Karpas-422 (cell line): ENCODE measurements around the gene PRRC1. TPM values are rescaled to one million over a fixed set of nuclear protein-coding genes. Genes with fewer than 3 reads are reported as not detected.

Experiments used
- DNase-seq: peaks from one replicate; pipeline ENCODE4 v3.0.0-alpha.2; 2015
- H2AFZ ChIP-seq: fragments of 200-600 bp; sonication (generic); 2 replicates; pipeline ENCODE4 v1.6.1; 2014; ENCODE audit warnings: antibody characterized with exemption, low read length, mixed read lengths
- H3K27ac ChIP-seq: fragments of 200-600 bp; sonication (generic); 2 replicates; pipeline ENCODE4 v1.5.1; 2014; ENCODE audit warnings: mild to moderate bottlenecking, low read length, moderate library complexity
- H3K27me3 ChIP-seq: fragments of 200-600 bp; sonication (generic); 2 replicates; pipeline ENCODE4 v1.6.1; 2014; ENCODE audit warnings: low read length, mixed read lengths
- H3K36me3 ChIP-seq: fragments of 200-600 bp; sonication (generic); 2 replicates; pipeline ENCODE4 v1.6.1; 2014; ENCODE audit warnings: low read length, mixed read lengths; ENCODE audit not compliant: insufficient read depth
- H3K4me1 ChIP-seq: fragments of 200-600 bp; sonication (generic); 2 replicates; pipeline ENCODE4 v1.6.1; 2014; ENCODE audit warnings: mild to moderate bottlenecking, low read length, mixed read lengths
- H3K4me2 ChIP-seq: fragments of 200-600 bp; sonication (generic); 2 replicates; pipeline ENCODE4 v1.6.1; 2014; ENCODE audit warnings: low read length, low read depth, mild to moderate bottlenecking; ENCODE audit not compliant: poor library complexity, severe bottlenecking
- H3K4me3 ChIP-seq: fragments of 200-600 bp; sonication (generic); 2 replicates; pipeline ENCODE4 v1.5.1; 2014; ENCODE audit warnings: mild to moderate bottlenecking, antibody characterized with exemption, low read length, mixed read lengths
- H3K79me2 ChIP-seq: fragments of 200-600 bp; sonication (generic); 2 replicates; pipeline ENCODE4 v1.6.1; 2014; ENCODE audit warnings: mild to moderate bottlenecking, low read length, mixed read lengths
- H3K9ac ChIP-seq: fragments of 200-600 bp; sonication (generic); 2 replicates; pipeline ENCODE4 v1.6.0; 2014; ENCODE audit warnings: low read length
- H3K9me2 ChIP-seq: fragments of 200-600 bp; sonication (generic), shearing (Covaris generic); replicated peaks from 2 replicates; pipeline ENCODE4 v1.6.0; 2014; ENCODE audit warnings: mild to moderate bottlenecking, low read length, moderate library complexity; ENCODE audit not compliant: insufficient read depth
- H3K9me3 ChIP-seq: fragments of 300-700, 200-600 bp; sonication (generic); 2 replicates; pipeline ENCODE4 v1.6.1; 2014; ENCODE audit warnings: low read length, mixed read lengths
- H4K20me1 ChIP-seq: fragments of 200-600 bp; sonication (generic); 2 replicates; pipeline ENCODE4 v1.6.1; 2014; ENCODE audit warnings: mild to moderate bottlenecking, antibody characterized with exemption, low read length, low read depth; ENCODE audit not compliant: insufficient read depth
- total RNA-seq: library from RNA; depleted of rRNA; stranded (reverse); fragments of >200 nt; shearing (Covaris generic); gene quantifications from 2 replicates; pipeline ENCODE4 v1.2.3, GENCODE V29; 2014; ENCODE audit warnings: low replicate concordance; rRNA removed

PRRC1 gene
- total RNA-seq, 1 experiment from 2014 or later, result 68.6 TPM

DNA sequence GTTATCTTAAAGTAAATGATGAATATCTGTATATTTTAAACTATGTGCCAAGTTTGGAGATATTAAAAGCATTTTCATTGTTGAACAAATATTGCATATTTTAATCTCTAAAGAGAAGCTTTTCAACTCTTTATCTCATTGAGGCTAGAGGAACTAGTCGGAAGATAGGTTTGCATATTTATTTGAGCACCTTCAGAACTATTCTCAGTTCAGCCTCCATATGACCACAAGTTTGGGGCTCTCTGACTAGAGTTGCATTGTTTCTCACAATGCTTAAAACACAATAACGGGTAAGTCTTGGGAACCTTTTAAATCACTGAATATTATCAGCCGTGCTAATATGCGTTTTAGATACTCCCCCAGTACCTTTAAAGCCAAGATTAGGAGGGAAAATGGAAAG, 84.2 kb downstream of the PRRC1 start:
- no peak overlapping the region for H3K9ac ChIP-seq
- H3K9me2 ChIP-seq, result no peaks in the 10 kb centered on the region
- H4K20me1 ChIP-seq, result no peaks in the 10 kb centered on the region
- no peak overlapping the region for H3K4me2 ChIP-seq
- H3K4me1 ChIP-seq, result no peaks in the 10 kb centered on the region
- no peaks in the 10 kb centered on the region for H3K79me2 ChIP-seq
- no peak overlapping the region for H3K4me3 ChIP-seq
- no peak for DNase-seq
- no peak overlapping the region for H2AFZ ChIP-seq
- H3K27me3 ChIP-seq, result no peaks in the 10 kb centered on the region
- H3K9me3 ChIP-seq, result no peaks in the 10 kb centered on the region
- H3K27ac ChIP-seq, result no peak overlapping the region
- no peaks in the 10 kb centered on the region for H3K36me3 ChIP-seq

DNA sequence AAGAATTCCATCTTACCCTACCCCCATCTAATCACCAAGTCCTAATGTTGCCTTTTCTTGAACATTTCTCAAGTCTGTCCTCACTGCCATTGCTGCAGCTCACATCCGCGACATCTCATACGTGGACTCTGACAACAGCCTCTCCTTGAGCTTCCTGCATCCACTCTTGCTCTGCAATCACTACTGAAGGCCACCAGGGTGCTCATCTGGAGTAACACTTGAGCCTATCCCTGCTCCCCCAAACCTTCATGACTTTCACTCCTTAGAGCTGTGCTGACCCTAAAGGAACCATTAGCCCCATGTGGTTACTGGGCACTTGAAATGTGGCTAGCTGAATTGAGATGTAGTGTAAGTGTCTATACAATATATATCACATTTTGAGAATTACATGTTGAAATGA, 85.0 kb downstream of the PRRC1 start:
- no peak for DNase-seq
- Histone ChIP-seq H3K79me2 (no peaks in the 10 kb centered on the region), H2AFZ (no peak overlapping the region), H3K36me3 (no peaks in the 10 kb centered on the region), H3K9me2 (no peaks in the 10 kb centered on the region), H3K27me3 (no peaks in the 10 kb centered on the region), H3K4me3 (no peak overlapping the region), H4K20me1 (no peaks in the 10 kb centered on the region), H3K4me1 (no peaks in the 10 kb centered on the region), H3K27ac (no peak overlapping the region), H3K9me3 (no peaks in the 10 kb centered on the region), H3K4me2 (no peak overlapping the region), H3K9ac (no peak overlapping the region)

DNA sequence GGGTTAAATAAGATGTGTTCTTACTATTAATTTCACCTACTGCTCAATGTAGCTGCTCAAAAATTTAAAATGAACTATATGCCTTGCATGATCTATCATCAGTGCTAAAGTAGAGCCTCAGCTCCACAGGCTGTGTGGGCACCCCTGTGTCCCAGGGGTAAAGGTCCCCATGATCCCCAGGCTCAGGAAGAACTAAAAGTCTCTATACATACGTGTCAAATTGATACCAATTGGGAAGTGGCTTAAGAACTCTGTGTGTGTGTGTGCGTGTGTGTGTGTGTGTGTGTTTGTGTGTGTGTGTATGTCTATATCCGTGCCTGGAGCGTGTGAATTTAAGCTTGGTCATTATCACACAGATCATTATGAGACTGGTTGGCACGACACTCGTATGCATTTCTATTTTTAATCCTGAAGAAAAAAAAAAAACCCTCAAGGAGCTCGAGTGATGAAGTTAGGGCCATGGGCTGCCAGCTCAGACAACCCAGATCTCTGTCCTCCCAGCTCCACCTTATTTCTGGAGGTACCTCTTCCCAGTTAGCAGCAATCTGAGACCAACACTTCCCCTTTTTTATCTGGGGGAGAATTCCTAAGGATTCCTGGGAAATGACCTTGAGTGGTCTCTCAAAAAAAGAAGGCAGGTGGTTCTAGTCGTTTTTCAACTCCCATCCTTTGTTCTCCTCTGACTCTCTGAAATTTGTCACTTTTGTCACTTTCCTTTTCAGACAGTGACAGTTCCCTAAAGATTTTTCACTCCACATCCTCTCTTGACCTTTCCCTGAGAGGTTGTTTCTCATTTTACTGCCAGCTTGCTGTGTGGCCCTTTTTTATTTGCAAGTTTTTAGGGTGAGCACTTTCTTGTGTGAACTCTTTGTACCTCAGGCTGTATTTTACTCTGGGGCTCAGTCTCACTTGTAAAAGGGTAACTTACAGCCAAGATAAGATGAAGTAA, 85.7 kb downstream of the PRRC1 start:
- H3K9me3 ChIP-seq, result no peaks in the 10 kb centered on the region
- no peaks in the 10 kb centered on the region for H3K4me1 ChIP-seq
- no peak overlapping the region for H3K9ac ChIP-seq
- no peaks in the 10 kb centered on the region for H3K79me2 ChIP-seq
- no peak overlapping the region for H3K4me3 ChIP-seq
- H3K36me3 ChIP-seq, result no peaks in the 10 kb centered on the region
- no peaks in the 10 kb centered on the region for H4K20me1 ChIP-seq
- no peak overlapping the region for H3K4me2 ChIP-seq
- no peak overlapping the region for H2AFZ ChIP-seq
- no peak for DNase-seq
- no peak overlapping the region for H3K27ac ChIP-seq
- no peaks in the 10 kb centered on the region for H3K27me3 ChIP-seq
- no peaks in the 10 kb centered on the region for H3K9me2 ChIP-seq

Other genes starting within 250 kb of the PRRC1 start
- not detected in 2 replicates for gene MEGF10, start 226.8 kb upstream of the PRRC1 start, total RNA-seq
- gene CTXN3, start 131.4 kb downstream of the PRRC1 start, total RNA-seq, result not detected in 2 replicates
- not detected in 2 replicates for gene CCDC192, start 185.8 kb downstream of the PRRC1 start, total RNA-seq